GM19397 (cell line): ENCODE data around the gene PRDM16.

Experiments
- ATAC-seq: cut with Tn5 transposase; IDR thresholded peaks from one replicate; pipeline ENCODE4 v1.9.1; 2021; ENCODE audit warnings: mild to moderate bottlenecking, moderate library complexity; ENCODE audit not compliant: unreplicated experiment

Gene PRDM16

GRCh38 chr1:3219005-3219790 is 150.2 kb downstream of the PRDM16 start:
- no peak for ATAC-seq

GRCh38 chr1:3219791-3220467 is 150.9 kb downstream of the PRDM16 start:
- no peak for ATAC-seq

- no peak for ATAC-seq
Measured at GRCh38 chr1:3221112-3222041, 152.4 kb downstream of the PRDM16 start.

GRCh38 chr1:3222042-3222692 is 153.2 kb downstream of the PRDM16 start:
- ATAC-seq: no peak

GRCh38 chr1:3225661-3226060 is 156.7 kb downstream of the PRDM16 start:
- no peak for ATAC-seq

- no peak for ATAC-seq
Measured at GRCh38 chr1:3226191-3226590, 157.2 kb downstream of the PRDM16 start.

GRCh38 chr1:3226701-3227350 is 157.8 kb downstream of the PRDM16 start:
- ATAC-seq: no peak

GRCh38 chr1:3227351-3227704 is 158.3 kb downstream of the PRDM16 start:
- no peak for ATAC-seq

GRCh38 chr1:3227893-3228292 is 158.9 kb downstream of the PRDM16 start:
- no peak for ATAC-seq

GRCh38 chr1:3229081-3229725 is 160.2 kb downstream of the PRDM16 start:
- ATAC-seq: no peak

GRCh38 chr1:3230553-3230952 is 161.6 kb downstream of the PRDM16 start:
- ATAC-seq: no peak

- ATAC-seq: no peak
Measured at GRCh38 chr1:3231245-3231644, 162.2 kb downstream of the PRDM16 start.

GRCh38 chr1:3231826-3232225 is 162.8 kb downstream of the PRDM16 start:
- ATAC-seq: no peak

- ATAC-seq: no peak
Measured at GRCh38 chr1:3233031-3233430, 164.0 kb downstream of the PRDM16 start.

- no peak for ATAC-seq
Measured at GRCh38 chr1:3233551-3233950, 164.5 kb downstream of the PRDM16 start.

GRCh38 chr1:3234281-3234680 is 165.3 kb downstream of the PRDM16 start:
- ATAC-seq: no peak

- no peak for ATAC-seq
Measured at GRCh38 chr1:3234956-3235355, 166.0 kb downstream of the PRDM16 start.

- no peak for ATAC-seq
Measured at GRCh38 chr1:3235496-3235895, 166.5 kb downstream of the PRDM16 start.

- ATAC-seq: no peak
Measured at GRCh38 chr1:3236361-3236760, 167.4 kb downstream of the PRDM16 start.

GRCh38 chr1:3236955-3237354 is 168.0 kb downstream of the PRDM16 start:
- no peak for ATAC-seq
